ENCODE results near the gene ENDOU. TPM values are rescaled to one million over a fixed set of nuclear protein-coding genes. Genes with fewer than 3 reads are reported as not detected.

Gene ENDOU
- total RNA-seq, 1 donor from 2014 or later: not detected

DNA sequence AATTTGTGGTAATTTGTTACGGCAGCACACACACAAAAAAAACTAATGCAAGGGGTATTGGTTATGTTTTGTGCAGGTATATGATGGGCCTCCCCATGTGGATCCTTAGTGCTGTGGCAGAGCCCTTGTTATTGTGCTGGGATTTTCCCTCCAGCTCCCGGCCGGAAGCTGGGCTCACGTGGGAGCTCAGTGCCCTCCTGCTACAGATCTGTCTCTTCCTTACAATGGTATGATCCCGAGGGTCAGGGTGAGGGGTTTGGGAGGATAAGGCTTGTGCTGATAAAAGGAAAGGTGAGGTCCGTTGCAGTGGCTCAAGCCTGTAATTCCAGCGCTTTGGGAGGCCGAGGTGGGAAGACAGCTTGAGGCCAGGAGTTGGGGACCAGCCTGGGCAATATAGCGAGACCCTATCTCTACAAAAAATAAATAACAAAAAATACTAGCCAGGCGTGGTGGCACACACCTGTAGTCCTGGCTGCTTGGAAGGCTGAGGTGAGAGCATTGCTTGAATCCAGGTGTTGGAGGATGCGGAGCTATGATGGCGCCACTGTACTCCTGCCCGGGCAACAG lies 46.9 kb upstream of the ENDOU start:
- DNase-seq (ENCODE audit: low spot score in 2 of 2): no peak
- Histone ChIP-seq H3K36me3 (no peaks in the 10 kb centered on the region), H3K4me1 (peaks cover 25 to 36% of the 10 kb centered on the region in 2 donors), H3K9me3 (no peaks in the 10 kb centered on the region), H3K27ac (no peak overlapping the region), H3K4me3 (peak overlapping the region in 1 of 2 donors; percentile 93), H3K27me3 (no peaks in the 10 kb centered on the region)
- intact Hi-C loops (cut with DNase I): no loop called here
- TF ChIP-seq, protein P1, sequence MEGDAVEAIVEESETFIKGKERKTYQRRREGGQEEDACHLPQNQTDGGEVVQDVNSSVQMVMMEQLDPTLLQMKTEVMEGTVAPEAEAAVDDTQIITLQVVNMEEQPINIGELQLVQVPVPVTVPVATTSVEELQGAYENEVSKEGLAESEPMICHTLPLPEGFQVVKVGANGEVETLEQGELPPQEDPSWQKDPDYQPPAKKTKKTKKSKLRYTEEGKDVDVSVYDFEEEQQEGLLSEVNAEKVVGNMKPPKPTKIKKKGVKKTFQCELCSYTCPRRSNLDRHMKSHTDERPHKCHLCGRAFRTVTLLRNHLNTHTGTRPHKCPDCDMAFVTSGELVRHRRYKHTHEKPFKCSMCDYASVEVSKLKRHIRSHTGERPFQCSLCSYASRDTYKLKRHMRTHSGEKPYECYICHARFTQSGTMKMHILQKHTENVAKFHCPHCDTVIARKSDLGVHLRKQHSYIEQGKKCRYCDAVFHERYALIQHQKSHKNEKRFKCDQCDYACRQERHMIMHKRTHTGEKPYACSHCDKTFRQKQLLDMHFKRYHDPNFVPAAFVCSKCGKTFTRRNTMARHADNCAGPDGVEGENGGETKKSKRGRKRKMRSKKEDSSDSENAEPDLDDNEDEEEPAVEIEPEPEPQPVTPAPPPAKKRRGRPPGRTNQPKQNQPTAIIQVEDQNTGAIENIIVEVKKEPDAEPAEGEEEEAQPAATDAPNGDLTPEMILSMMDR (IDR thresholded peaks at IDR 0.05): no peak

- Histone ChIP-seq H3K9me3 (no peaks in the 10 kb centered on the region), H3K36me3 (no peaks in the 10 kb centered on the region), H3K4me3 (no peak overlapping the region), H3K4me1 (peaks cover 16 to 27% of the 10 kb centered on the region in 2 donors), H3K27me3 (no peaks in the 10 kb centered on the region), H3K27ac (no peak overlapping the region)
- intact Hi-C loops (cut with DNase I): no loop called here
- TF ChIP-seq, protein P1 (IDR thresholded peaks at IDR 0.05): no peak
- DNase-seq (ENCODE audit: low spot score in 2 of 2): no peak
These were observed 46.0 kb upstream of the ENDOU start for GRCh38 chr12:47771304-47771703.

DNA sequence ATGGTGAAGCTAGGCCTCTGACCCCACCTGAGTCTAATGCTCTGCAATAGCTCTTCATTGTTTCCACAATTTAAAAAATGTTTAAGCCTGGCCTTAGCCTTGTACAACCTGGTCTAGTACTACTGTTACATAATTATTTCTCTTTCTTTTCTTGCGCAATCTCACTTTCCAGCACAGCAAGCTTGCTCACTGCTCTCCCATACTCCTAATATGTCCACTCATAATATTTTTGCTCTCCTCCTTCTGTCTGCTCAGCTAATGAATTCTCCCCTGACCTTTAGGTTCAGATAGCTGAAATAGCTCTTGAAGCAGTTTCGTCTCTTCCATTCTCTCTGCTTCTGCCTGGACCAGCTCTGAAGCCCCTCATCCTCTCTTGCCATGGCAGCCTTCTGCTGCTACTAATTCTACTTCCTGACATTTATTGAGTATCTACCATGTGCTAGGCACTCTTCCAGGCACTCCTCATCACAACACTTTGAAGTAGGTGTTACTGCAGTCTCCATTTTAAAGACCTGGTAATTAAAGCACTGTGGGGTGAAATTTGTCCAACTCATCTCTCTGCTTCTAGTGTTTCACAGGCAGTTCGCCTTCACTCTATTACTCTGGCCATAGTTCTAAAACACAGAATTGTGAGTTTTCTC lies 44.9 kb upstream of the ENDOU start:
- Histone ChIP-seq H3K27ac (no peak overlapping the region), H3K9me3 (no peaks in the 10 kb centered on the region), H3K36me3 (no peaks in the 10 kb centered on the region), H3K4me1 (peaks cover 8 to 24% of the 10 kb centered on the region in 2 donors), H3K4me3 (no peak overlapping the region), H3K27me3 (no peaks in the 10 kb centered on the region)
- TF ChIP-seq, protein P1 (IDR thresholded peaks at IDR 0.05): no peak
- intact Hi-C loops (cut with DNase I): no loop called here
- no peak for DNase-seq (ENCODE audit: low spot score in 2 of 2)

DNA sequence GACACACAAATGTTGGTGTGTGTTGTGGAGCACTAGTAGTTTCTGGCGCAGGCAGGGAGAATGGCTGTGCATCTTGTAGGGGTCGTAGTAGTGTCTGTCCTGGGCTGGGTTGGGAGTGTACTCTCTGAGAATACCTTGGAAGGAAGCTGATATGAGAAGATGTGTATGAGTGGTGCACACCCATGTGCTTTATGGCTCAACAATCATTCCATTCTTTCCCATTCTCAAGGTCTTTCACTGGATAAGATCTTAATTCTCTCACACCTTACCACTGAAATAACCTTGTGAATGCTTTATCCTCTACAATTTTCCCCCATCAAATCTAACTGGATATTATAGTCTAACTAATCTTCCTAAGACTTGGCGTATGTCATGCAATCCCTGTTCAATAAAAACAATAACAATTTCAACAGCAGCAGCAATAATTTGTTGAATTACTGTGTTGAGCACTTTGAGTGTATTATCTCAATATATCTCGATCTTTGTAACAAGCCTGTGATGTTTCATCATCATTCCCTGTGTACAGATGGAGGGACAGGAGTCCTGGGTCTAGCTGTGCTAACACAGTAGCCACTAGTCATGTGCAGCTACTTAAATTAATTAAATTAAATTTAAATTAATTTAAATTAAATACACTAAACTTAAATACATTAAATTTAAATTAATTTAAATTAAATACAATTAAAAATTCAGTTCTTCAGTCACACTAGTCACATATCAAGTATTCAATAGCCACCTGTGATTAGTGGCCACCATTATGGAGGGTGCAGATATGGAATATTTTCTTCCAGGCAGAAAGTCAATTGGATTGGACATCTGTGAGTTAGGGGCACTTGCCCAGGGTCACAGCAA lies 44.2 kb upstream of the ENDOU start:
- Histone ChIP-seq H3K4me3 (no peak overlapping the region), H3K27ac (no peak overlapping the region), H3K27me3 (no peaks in the 10 kb centered on the region), H3K9me3 (no peaks in the 10 kb centered on the region), H3K4me1 (peaks cover under 1 to 17% of the 10 kb centered on the region in 2 donors), H3K36me3 (no peaks in the 10 kb centered on the region)
- no peak for DNase-seq (ENCODE audit: low spot score in 2 of 2)
- TF ChIP-seq, protein P1 (IDR thresholded peaks at IDR 0.05): no peak
- intact Hi-C loops (cut with DNase I): no loop called here

- Histone ChIP-seq H3K27ac (no peak overlapping the region), H3K27me3 (no peaks in the 10 kb centered on the region), H3K4me3 (no peak overlapping the region), H3K9me3 (no peaks in the 10 kb centered on the region), H3K36me3 (no peaks in the 10 kb centered on the region), H3K4me1 (peaks cover 0 to 12% of the 10 kb centered on the region in 2 donors)
- TF ChIP-seq, protein P1 (IDR thresholded peaks at IDR 0.05): no peak
- DNase-seq (ENCODE audit: low spot score in 2 of 2): no peak
- intact Hi-C loops (cut with DNase I): no loop called here
These were observed 43.1 kb upstream of the ENDOU start for GRCh38 chr12:47768323-47768811.
